HG02798 (cell line): Measurements from ENCODE around the gene NR2E1.
A peak's percentile ranks its signal among the peaks of the same experiment; 100 is the strongest.

ENCODE experiments used
- ATAC-seq: cut with Tn5 transposase; IDR thresholded peaks from one replicate; pipeline ENCODE4 v1.9.1; 2021; ENCODE audit warnings: mild to moderate bottlenecking; ENCODE audit not compliant: unreplicated experiment, poor library complexity

NR2E1 gene

DNA sequence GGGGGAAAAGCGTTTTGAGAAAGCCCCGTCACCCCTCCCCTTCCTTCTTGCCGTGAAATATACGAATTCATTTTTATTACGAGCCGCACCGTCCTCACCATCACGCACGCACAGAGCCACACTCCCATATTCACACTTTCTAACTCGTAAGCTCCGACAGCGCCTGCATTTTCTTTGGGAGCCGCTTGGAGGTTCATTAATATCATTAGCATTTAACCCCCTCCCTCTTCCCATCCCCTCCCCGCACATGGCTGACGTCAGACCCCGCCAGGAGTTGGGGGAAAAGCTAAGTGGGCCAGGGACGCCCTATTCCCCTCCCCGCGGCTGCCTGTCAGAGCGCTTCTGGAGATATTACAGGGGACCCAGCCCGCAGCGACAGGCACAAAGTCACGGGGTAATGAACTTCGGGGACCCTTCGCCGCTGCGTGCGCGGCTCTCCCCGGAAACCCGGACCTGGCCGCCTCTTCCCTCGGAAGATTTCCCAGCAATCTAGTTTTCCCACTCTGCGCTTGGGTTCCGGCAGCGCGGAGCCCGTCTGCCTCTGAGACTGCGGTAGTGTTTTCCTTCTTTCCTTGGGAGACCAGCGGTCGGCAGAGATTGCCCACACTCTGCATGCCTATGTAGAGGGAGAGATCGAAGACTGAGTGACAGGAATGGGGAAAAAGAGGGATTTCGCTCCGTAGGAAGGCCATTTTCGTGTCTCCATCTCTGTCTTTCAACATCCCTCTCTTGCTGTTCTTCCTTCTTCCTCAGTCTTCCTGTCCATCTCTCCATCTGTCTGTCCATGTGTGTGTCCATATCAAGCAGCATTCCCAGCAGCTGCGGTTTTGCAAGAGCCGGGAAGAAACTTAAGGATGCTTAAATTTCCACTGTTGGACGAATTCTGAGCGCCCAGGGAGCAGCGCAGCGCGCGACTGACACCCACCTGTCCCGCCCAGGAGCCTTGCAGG lies at the start of gene NR2E1:
Gene NR2E1 (plus strand): TSS at position 309 of the 950 bp plus-strand sequence. CDS start 744 bp downstream, outside the sequence.
- ATAC-seq, result no peak

DNA sequence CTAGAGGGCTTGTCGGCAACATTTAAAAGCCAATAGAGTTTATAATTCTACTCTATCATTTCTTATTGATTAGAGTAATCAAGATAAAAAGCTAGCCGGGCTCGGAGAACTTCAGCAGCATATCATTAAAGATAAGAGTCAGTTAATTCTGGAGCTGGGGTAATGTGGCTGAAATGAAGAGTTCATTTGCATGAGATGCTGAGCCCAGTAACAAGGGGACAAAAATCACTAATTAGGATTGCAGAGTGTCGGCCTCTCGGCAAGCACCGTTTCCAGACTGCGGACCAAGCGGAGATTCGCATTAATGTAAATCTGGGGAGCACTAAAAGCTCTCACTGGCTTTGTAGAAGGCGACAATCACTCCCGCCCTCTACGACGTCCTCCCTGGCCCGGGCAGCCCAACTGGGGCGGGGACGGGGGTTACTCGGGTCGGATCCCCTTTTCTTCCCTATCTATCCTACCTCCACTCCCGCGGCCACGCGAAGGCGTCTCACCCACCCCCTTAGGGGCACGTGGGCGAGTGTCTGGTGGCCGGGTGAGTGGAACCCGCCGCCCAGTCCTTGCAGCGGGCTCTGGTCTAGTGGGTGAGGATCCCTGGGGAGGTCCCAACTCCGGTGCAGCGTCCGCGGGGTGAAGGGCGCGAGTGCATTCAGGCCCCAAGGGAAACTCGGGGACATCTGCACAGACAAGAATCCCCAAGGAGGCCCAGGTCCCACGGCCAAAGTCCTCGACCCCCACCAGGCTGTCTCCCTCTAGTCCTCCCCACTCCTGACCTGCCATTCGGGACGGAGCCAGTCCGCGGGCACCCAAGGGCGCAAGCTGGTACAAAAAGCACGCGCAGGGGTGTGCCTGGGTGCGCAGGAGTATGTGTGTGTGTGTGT lies 49.0 kb upstream of the NR2E1 start:
- ATAC-seq, result no peak

DNA sequence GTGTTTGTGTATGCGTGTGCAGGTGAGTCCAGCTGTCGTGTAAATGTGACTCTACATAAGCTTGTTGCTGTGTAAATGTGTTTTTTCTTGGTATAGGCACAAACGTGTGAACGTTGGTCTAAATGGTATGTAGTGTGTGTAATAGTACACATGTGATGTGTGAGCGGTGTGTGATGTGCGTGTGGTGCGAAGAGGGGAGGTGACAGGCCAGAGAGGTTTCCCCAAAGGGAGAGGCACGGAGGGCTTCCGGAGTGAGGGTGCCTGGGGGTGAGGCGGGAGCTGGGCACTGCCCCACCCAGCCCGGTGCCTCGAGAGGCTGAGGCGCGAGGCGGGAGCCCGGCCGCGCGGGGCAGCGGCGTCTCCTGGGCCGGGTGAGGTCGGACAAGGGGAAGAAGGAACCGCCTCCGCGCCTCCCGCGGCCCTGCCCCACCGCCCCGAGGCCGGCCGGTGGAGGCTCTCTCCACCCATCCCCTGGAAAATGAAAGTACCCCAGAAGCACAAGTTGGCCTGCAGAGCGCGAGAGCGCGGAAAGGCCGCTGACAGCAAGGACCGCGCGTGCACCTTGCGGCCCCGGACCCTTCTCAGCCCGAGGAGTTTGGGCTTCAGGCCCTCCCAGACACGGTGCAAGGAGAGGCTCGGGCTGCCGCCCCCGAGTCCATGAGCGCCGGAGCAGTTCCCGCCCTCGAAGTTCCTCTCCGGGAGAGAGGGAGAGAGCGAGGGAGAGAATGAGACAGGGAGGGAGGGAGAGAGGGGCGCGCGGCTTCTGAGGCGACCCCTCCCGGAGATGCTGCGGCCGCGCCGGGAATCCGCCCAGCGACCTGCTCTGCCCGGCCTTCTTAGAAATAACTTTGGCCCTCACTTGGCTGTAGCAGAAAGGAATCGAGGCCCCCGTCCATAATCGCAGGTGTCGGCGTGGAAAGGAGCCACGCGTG lies 48.1 kb upstream of the NR2E1 start:
- ATAC-seq, result peak; percentile 51

DNA sequence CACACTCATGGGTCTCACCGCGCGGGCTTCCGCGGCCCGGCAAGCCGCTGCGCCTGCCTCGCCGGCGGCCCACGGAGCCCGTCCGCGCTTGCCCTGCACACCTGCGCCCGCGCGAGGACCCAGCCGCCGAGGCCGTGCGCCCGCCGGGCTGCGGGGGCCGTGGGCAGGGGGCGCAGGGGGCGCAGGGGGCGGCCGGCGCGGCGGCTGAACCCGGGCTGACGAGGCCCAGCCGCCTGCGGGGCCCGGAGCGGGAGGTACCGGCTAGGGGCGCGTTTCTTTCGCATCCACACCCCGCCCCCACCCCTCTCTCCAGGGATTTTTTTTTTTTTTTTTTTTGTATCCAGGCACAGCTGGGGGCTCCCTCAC lies 47.5 kb upstream of the NR2E1 start:
- no peak for ATAC-seq

- ATAC-seq, result no peak
Observed at GRCh38 chr6:108118810-108119768, 46.7 kb upstream of the NR2E1 start.

GRCh38 chr6:108119769-108120141 lies 46.1 kb upstream of the NR2E1 start:
- ATAC-seq, result no peak

DNA sequence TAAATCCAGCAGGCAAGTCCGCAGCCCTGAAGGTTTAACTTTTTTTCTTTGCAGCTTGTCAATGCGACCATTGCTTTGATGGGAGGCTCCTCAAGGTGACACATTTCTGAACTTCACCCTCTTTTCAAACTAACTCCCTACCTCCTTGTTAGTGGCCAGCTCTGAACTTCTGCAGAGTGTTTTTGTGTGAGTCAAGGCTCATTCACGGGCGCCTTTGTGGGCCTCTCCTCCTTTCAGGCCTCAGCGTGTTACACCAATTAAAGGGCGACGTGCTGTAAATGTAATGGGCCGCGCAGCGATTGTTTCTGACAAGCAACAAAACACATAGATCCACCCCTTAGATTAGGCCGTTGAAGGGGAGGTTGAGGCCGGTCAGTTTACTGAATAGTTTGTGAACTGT lies 45.5 kb upstream of the NR2E1 start:
- ATAC-seq, result no peak

GRCh38 chr6:108121612-108122011 lies 44.2 kb upstream of the NR2E1 start:
- ATAC-seq, result no peak

GRCh38 chr6:108123481-108123929 lies 42.3 kb upstream of the NR2E1 start:
- ATAC-seq, result no peak

GRCh38 chr6:108123946-108124345 lies 41.9 kb upstream of the NR2E1 start:
- no peak for ATAC-seq

- no peak for ATAC-seq
Observed at GRCh38 chr6:108127056-108127455, 38.8 kb upstream of the NR2E1 start.

GRCh38 chr6:108127826-108128225 lies 38.0 kb upstream of the NR2E1 start:
- no peak for ATAC-seq

DNA sequence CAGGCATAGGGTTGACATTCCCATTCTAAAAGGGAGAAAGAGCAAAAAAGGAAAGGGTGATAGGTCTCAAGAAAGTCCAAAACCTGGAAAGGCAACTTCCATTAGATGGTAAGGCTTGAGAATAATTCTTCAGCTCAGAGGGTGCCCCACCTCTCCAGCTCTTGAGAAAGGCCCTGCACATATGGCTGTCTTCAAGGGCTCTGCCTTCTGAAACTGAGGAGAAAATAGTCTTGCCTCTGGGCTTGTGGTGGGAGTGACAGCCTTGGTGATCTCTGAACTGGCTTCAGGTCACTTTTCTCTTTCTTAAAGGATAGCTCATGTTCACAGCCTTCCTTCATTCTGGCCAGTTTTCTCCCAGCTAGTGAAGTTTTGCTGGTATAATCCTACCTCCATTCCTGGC lies 35.6 kb upstream of the NR2E1 start:
- ATAC-seq, result no peak

DNA sequence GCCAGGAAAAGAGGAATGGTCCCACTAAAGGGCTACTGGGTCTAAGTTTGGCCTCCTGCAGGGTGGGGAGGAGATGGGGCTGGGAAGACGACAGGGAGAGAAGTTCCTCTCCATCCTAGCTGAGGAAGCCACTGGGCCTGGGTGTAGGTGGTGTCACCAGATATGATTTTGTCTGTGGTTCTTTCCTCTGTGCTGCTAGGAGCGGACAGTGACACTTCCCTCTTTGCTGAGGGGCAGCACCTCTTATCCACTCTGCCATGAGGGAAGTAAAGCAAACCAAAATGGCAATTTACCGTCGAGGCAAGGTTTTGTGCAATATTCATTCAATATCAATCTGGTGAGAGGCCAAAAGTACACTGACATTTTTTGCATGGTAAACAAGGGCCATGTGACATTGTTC lies 33.0 kb upstream of the NR2E1 start:
- no peak for ATAC-seq

DNA sequence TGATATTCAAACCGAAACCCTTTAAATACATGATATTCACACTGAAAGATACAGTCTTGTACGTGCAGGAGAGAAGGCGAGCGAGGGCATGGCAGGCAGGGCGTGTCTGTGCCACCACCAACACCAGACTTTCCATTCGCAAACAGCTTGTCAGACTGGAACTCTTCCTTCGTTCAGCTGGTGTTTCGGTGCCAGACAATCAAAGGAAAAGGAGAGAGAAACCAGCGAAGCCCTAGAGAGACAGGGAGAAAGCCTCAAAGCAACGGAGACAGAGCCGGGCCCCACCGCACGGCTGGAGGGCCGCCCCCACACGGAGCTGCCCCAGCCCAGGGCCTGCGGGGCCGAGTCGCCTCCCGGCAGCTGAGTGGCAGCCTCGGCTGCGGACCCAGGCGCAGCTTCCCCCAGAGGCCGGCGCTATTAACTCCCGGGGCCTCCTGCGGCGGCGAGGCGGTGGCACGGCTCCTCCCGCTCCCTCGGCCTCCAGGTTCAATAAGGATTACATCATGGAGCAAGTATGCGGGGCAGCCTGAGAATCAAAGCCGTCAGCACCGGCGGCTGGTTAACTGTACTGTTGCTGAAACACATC lies 32.1 kb upstream of the NR2E1 start:
- peak; percentile 58 for ATAC-seq

DNA sequence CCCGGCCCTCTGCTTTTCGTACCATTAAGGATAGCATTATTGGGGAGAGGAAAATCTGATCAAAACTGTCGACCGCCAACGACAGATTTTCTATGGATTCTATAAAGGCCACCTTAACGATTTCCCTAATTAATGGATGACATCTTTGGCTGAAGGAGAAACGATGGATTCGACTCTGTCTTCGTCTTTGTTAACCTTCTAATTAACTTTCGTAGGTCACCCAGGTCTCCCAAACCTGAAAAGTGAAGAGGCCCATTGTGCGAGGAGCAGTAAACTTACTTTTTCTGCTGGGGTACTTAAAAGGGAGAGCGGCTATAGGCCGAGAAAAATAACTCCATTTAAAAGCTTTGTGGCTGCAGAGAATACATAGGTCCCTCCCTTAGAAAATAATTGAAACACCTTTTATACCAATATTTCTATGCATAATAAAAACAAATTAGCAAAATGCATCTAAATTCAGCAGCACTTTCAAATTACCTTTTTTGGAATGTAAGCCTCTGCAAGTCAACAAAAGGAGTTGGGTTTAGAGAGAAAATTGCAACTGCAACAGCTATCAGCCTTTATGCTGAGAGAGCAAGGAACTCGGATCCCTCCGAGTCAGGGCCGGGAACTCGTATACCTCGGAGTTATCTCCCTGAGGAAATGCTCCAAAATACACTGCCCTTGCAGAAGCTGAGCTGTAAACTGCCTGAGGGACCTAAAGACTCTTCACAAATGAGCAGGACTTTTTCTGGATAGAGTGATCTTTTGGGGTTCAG lies 31.4 kb upstream of the NR2E1 start:
- ATAC-seq, result no peak

- ATAC-seq, result no peak
Observed at GRCh38 chr6:108142240-108142639, 23.6 kb upstream of the NR2E1 start.

DNA sequence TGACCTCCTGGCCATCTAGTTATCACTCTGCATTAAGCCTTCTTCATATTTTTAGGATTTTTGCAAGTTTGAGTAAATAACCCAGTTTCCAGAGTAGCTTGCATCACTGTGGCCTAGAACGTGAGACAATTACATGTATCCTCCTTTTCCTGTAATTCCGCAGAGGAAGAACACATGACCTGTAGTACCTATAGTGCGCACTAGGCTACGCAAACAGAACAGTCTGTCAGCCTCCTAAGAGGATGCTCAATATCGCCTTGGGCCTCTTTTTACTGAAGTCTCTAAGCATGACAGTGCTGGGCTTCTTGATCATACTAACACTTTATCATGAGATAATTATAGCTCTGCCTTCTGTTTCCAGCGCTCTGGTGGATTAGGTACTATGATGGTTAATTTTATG lies 20.2 kb upstream of the NR2E1 start:
- no peak for ATAC-seq
